Lung (tissue), 12 donors: ENCODE data around the gene NNT. TPM values are rescaled to one million over a fixed set of nuclear protein-coding genes. Genes with fewer than 3 reads are reported as not detected.
A peak's percentile ranks its signal among the peaks of the same experiment; 100 is the strongest.

ENCODE experiments used
- ATAC-seq: fragments of 200-7000 bp; cut with Tn5 transposase; one replicate; pipeline ENCODE4 v1.9.1; 2020; ENCODE audit warnings: moderate number of reproducible peaks; ENCODE audit not compliant: insufficient read depth, low FRiP score
- DNase-seq, 3 donors: peaks; one replicate each; pipeline ENCODE4 v3.0.0-alpha.2; 2013 to 2017
- H3K27ac ChIP-seq, 2 donors: one replicate each; pipeline ENCODE4 v1.5.1; 2013; ENCODE audit warnings: mild to moderate bottlenecking in 2 of 2, moderate library complexity in 2 of 2, control low read depth in 1 of 2, inconsistent platforms in 1 of 2, low read depth in 1 of 2, low read length in 1 of 2
- H3K27me3 ChIP-seq, 3 donors: one replicate each; pipeline ENCODE4 v1.5.1; 2013; ENCODE audit warnings: low read length in 2 of 3; ENCODE audit not compliant: control insufficient read depth in 3 of 3, insufficient read depth in 3 of 3
- H3K36me3 ChIP-seq, 4 donors: one replicate each; pipeline ENCODE4 v1.5.1; 2013; ENCODE audit warnings: low read length in 4 of 4, mild to moderate bottlenecking in 1 of 4, moderate library complexity in 1 of 4; ENCODE audit not compliant: control insufficient read depth in 4 of 4, insufficient read depth in 4 of 4
- H3K4me1 ChIP-seq, 5 donors: one replicate each; pipeline ENCODE4 v1.5.1; 2013; ENCODE audit warnings: low read length in 5 of 5, mild to moderate bottlenecking in 2 of 5, moderate library complexity in 1 of 5; ENCODE audit not compliant: control insufficient read depth in 5 of 5, insufficient read depth in 5 of 5
- H3K4me3 ChIP-seq: one replicate; pipeline ENCODE4 v1.5.1; 2013; ENCODE audit warnings: mild to moderate bottlenecking, control low read depth, moderate library complexity
- H3K9ac ChIP-seq, 2 donors: one replicate each; pipeline ENCODE4 v1.5.1; 2013; ENCODE audit warnings: low read length in 2 of 2, control low read depth in 1 of 2; ENCODE audit not compliant: insufficient read depth in 1 of 2
- H3K9me3 ChIP-seq, 4 donors: one replicate each; pipeline ENCODE4 v1.5.1; 2013; ENCODE audit warnings: low read length in 3 of 4, mild to moderate bottlenecking in 1 of 4, moderate library complexity in 1 of 4; ENCODE audit not compliant: control insufficient read depth in 4 of 4, insufficient read depth in 3 of 4
- CTCF ChIP-seq: IDR thresholded peaks from 2 replicates; pipeline ENCODE4 v1.5.1; 2012; ENCODE audit warnings: mild to moderate bottlenecking; ENCODE audit errors: control extremely low read depth, extremely low read depth
- whole genome bisulfite sequencing, 2 donors: extraction: QIAGEN DNeasy Blood & Tissue Kit; methylation state at CpG; one replicate each; pipeline ENCODE4 v1.1.7; 2013; 5-methylcytosine and 5-hydroxymethylcytosine counted together
- polyA plus RNA-seq, 2 donors: library from polyadenylated mRNA; stranded (reverse); fragments of 200-250 nt; gene quantifications; one replicate each; pipeline ENCODE4 v1.2.1, GENCODE V29; 2013
- total RNA-seq, 2 donors: library from RNA; depleted of rRNA in 1 of 2; stranded (reverse); fragments of >200 nt in 1 of 2; gene quantifications; one replicate each; pipeline ENCODE4 v1.2.1, GENCODE V29; 2014 to 2021
- donor health status: control.
- donor health status: control.
- donor health status: Bipolar disorder and iron deficiency.
- donor health status: healthy.
- donor health status: DM: yes; HTN: yes; CAD: no.

NNT gene
- total and polyA plus RNA-seq, 4 donors, result 8.5 to 96.9 (median 35.0) TPM

- DNase-seq, result peak; percentile 24 to 76 (median 66)
- 85 to 93% methylated on average over 8 of the region's 8 CpGs for WGBS, 2 donors
- H3K9me3 ChIP-seq, result no peaks in the 10 kb centered on the region
- peak overlapping the region in 1 of 2 donors; percentile 6 for H3K27ac ChIP-seq
- no peaks in the 10 kb centered on the region for H3K27me3 ChIP-seq
- ATAC-seq, result no peak
- H3K4me3 ChIP-seq, result no peak overlapping the region
- TF ChIP-seq CTCF, result no peak
- H3K4me1 ChIP-seq, result peaks cover 0 to 39% (median 13%) of the 10 kb centered on the region in 5 donors
- no peak overlapping the region for H3K9ac ChIP-seq
- H3K36me3 ChIP-seq, result peaks cover 0 to 5% (median 0%) of the 10 kb centered on the region in 4 donors
Observed at GRCh38 chr5:43570450-43571158, 32.4 kb upstream of the NNT start.

- WGBS, 2 donors, result 66 to 81% methylated on average over 5 of the region's 5 CpGs
- no peak overlapping the region for H3K4me3 ChIP-seq
- H3K36me3 ChIP-seq, result peaks cover 0 to 5% (median 2%) of the 10 kb centered on the region in 4 donors
- H3K27ac ChIP-seq, result no peak overlapping the region
- no peaks in the 10 kb centered on the region for H3K27me3 ChIP-seq
- H3K9me3 ChIP-seq, result peaks cover 0 to under 1% (median 0%) of the 10 kb centered on the region in 4 donors
- H3K4me1 ChIP-seq, result peaks cover 0 to 39% (median 13%) of the 10 kb centered on the region in 5 donors
- peak in 1 of 3 donors; percentile 26 for DNase-seq
- peak; percentile 47 for ATAC-seq
- H3K9ac ChIP-seq, result no peak overlapping the region
- no peak for TF ChIP-seq CTCF
Observed at GRCh38 chr5:43571237-43571636, 31.7 kb upstream of the NNT start.

- TF ChIP-seq CTCF, result no peak
- WGBS, 2 donors, result 59 to 81% methylated on average over 2 of the region's 2 CpGs
Observed at GRCh38 chr5:43572357-43572756, 30.6 kb upstream of the NNT start.

More at GRCh38 chr5:43572357-43572756, 30.6 kb upstream of the NNT start:
- Histone ChIP-seq H3K27me3 (no peaks in the 10 kb centered on the region), H3K36me3 (peaks cover 3 to 8% (median 4%) of the 10 kb centered on the region in 4 donors), H3K4me1 (peaks cover 0 to 39% (median 15%) of the 10 kb centered on the region in 5 donors), H3K9ac (no peak overlapping the region), H3K9me3 (peaks cover 0 to 4% (median 0%) of the 10 kb centered on the region in 4 donors), H3K27ac (peak overlapping the region in 1 of 2 donors; percentile 75), H3K4me3 (no peak overlapping the region)
- ATAC-seq (no peak), DNase-seq (no peak)
